ENCODE results near the gene WDR33. TPM values are rescaled to one million over a fixed set of nuclear protein-coding genes. Genes with fewer than 3 reads are reported as not detected.

Gene WDR33
- total RNA-seq, 1 experiment from 2014 or later = 23.8 TPM

GRCh38 chr2:127704641-127705390 lies 106.2 kb downstream of the WDR33 start:
- DNase-seq (ENCODE audit: low read depth) = no peak
- in situ Hi-C loops (cut with HindIII; ENCODE audit: low pct_unique_long_range_greater_than_20kb, low sequenced_read_pairs) = no loop called here

GRCh38 chr2:127703282-127703681 lies 107.7 kb downstream of the WDR33 start:
- DNase-seq (ENCODE audit: low read depth) = no peak
- in situ Hi-C loops (cut with HindIII; ENCODE audit: low pct_unique_long_range_greater_than_20kb, low sequenced_read_pairs) = no loop called here

- no peak for DNase-seq (ENCODE audit: low read depth)
- in situ Hi-C loops (cut with HindIII; ENCODE audit: low pct_unique_long_range_greater_than_20kb, low sequenced_read_pairs) = no loop called here
Observed at GRCh38 chr2:127702395-127703009, 108.5 kb downstream of the WDR33 start.

- in situ Hi-C loops (cut with HindIII; ENCODE audit: low pct_unique_long_range_greater_than_20kb, low sequenced_read_pairs) = no loop called here
Observed at GRCh38 chr2:127701651-127702394, 109.1 kb downstream of the WDR33 start.

GRCh38 chr2:127701193-127701650 lies 109.7 kb downstream of the WDR33 start, which contains the start of gene SFT2D3:
Gene SFT2D3 (plus strand): TSS chr2:127701497. CDS start chr2:127701529, 32 bp downstream.
- in situ Hi-C loops (cut with HindIII; ENCODE audit: low pct_unique_long_range_greater_than_20kb, low sequenced_read_pairs) = no loop called here
- DNase-seq (ENCODE audit: low read depth) = peak; percentile 91

More at GRCh38 chr2:127701651-127702394, 109.1 kb downstream of the WDR33 start:
- DNase-seq (ENCODE audit: low read depth) = peak; percentile 61

- in situ Hi-C loops (cut with HindIII; ENCODE audit: low pct_unique_long_range_greater_than_20kb, low sequenced_read_pairs) = no loop called here
- DNase-seq (ENCODE audit: low read depth) = peak; percentile 91
Observed at GRCh38 chr2:127700527-127701192, 110.3 kb downstream of the WDR33 start.

- DNase-seq (ENCODE audit: low read depth) = no peak
Observed at GRCh38 chr2:127698553-127699355, 112.2 kb downstream of the WDR33 start.

GRCh38 chr2:127697482-127698180 lies 113.3 kb downstream of the WDR33 start:
- in situ Hi-C loops (cut with HindIII; ENCODE audit: low pct_unique_long_range_greater_than_20kb, low sequenced_read_pairs) = no loop called here
- no peak for DNase-seq (ENCODE audit: low read depth)

More at GRCh38 chr2:127698553-127699355, 112.2 kb downstream of the WDR33 start:
- in situ Hi-C loops (cut with HindIII; ENCODE audit: low pct_unique_long_range_greater_than_20kb, low sequenced_read_pairs) = no loop called here

- in situ Hi-C loops (cut with HindIII; ENCODE audit: low pct_unique_long_range_greater_than_20kb, low sequenced_read_pairs) = no loop called here
- DNase-seq (ENCODE audit: low read depth) = peak; percentile 51
Observed at GRCh38 chr2:127695491-127696472, 115.2 kb downstream of the WDR33 start.

- in situ Hi-C loops (cut with HindIII; ENCODE audit: low pct_unique_long_range_greater_than_20kb, low sequenced_read_pairs) = no loop called here
- no peak for DNase-seq (ENCODE audit: low read depth)
Observed at GRCh38 chr2:127694986-127695385, 116.0 kb downstream of the WDR33 start.

- no peak for DNase-seq (ENCODE audit: low read depth)
- in situ Hi-C loops (cut with HindIII; ENCODE audit: low pct_unique_long_range_greater_than_20kb, low sequenced_read_pairs) = no loop called here
Observed at GRCh38 chr2:127690696-127691095, 120.3 kb downstream of the WDR33 start.

- no peak for DNase-seq (ENCODE audit: low read depth)
- in situ Hi-C loops (cut with HindIII; ENCODE audit: low pct_unique_long_range_greater_than_20kb, low sequenced_read_pairs) = no loop called here
Observed at GRCh38 chr2:127688405-127688804, 122.6 kb downstream of the WDR33 start.

- in situ Hi-C loops (cut with HindIII; ENCODE audit: low pct_unique_long_range_greater_than_20kb, low sequenced_read_pairs) = no loop called here
- no peak for DNase-seq (ENCODE audit: low read depth)
Observed at GRCh38 chr2:127685410-127686080, 125.4 kb downstream of the WDR33 start.

- in situ Hi-C loops (cut with HindIII; ENCODE audit: low pct_unique_long_range_greater_than_20kb, low sequenced_read_pairs) = no loop called here
- no peak for DNase-seq (ENCODE audit: low read depth)
Observed at GRCh38 chr2:127683757-127684156, 127.2 kb downstream of the WDR33 start.

- no peak for DNase-seq (ENCODE audit: low read depth)
- in situ Hi-C loops (cut with HindIII; ENCODE audit: low pct_unique_long_range_greater_than_20kb, low sequenced_read_pairs) = no loop called here
Observed at GRCh38 chr2:127683056-127683455, 127.9 kb downstream of the WDR33 start.
